K562 (cell line): Measurements from ENCODE around the gene SLC41A3.

ENCODE experiments used
- CHCHD3 ChIP-seq: fragments of 250-450 bp; sonication (Bioruptor Pico); IDR thresholded peaks from 2 replicates; pipeline ENCODE4 v2.1.2; 2022; ENCODE audit warnings: mild to moderate bottlenecking
- FOXM1 ChIP-seq, 2 experiments: fragments of 450-650 bp in 1 of 2; sonication (generic) in 1 of 2; formaldehyde crosslinking in 1 of 2; IDR thresholded peaks; 2 replicates each; pipeline versions ENCODE4 v1.6.1 to v1.9.0; 2017 to 2022; ENCODE audit warnings: low read depth in 2 of 2, mild to moderate bottlenecking in 2 of 2, missing genetic modification reagents in 1 of 2, moderate library complexity in 1 of 2
- ZBTB33 ChIP-seq: sonication (generic); formaldehyde crosslinking; IDR thresholded peaks from 2 replicates; pipeline ENCODE4 v1.8.1; 2023; ENCODE audit warnings: mild to moderate bottlenecking, missing genetic modification reagents

- TF ChIP-seq FOXM1 (IDR thresholded peaks at IDR 0.05; ENCODE audit: low read depth) (no peak), FOXM1 (CRISPR knock-in tag; IDR thresholded peaks at IDR 0.05; ENCODE audit: low read depth) (no peak), ZBTB33 (no peak), CHCHD3 (no peak)
These were observed 29.1 kb downstream of the SLC41A3 start for GRCh38 chr3:126054870-126055269.
